ACC112 (cell line): Measurements from ENCODE around the gene POLR1C.

Experiments used
- H2AFZ ChIP-seq: fragments of 200-600 bp; sonication (generic); one replicate; pipeline ENCODE4 v1.6.0; 2017; ENCODE audit warnings: antibody characterized with exemption, low read length; ENCODE audit not compliant: unreplicated experiment
- H3K27ac ChIP-seq: fragments of 200-600 bp; sonication (generic); 2 replicates; pipeline ENCODE4 v1.5.1; 2014; ENCODE audit warnings: low read depth, mild to moderate bottlenecking, antibody characterized with exemption, low read length, moderate library complexity
- H3K27me3 ChIP-seq: fragments of 200-600 bp; sonication (generic); 2 replicates; pipeline ENCODE4 v1.6.1; 2014; ENCODE audit warnings: mild to moderate bottlenecking, antibody characterized with exemption, low read length, moderate library complexity, mixed read lengths; ENCODE audit not compliant: insufficient read depth
- H3K36me3 ChIP-seq: fragments of 200-600 bp; sonication (generic); 2 replicates; pipeline ENCODE4 v1.6.1; 2016; ENCODE audit warnings: mild to moderate bottlenecking, antibody characterized with exemption, low read length, moderate library complexity, mixed read lengths; ENCODE audit not compliant: insufficient read depth
- H3K4me1 ChIP-seq: fragments of 200-600 bp; sonication (generic); one replicate; pipeline ENCODE4 v1.6.1; 2016; ENCODE audit warnings: low read length, mixed read lengths; ENCODE audit not compliant: insufficient read depth, unreplicated experiment, control insufficient read depth
- H3K4me3 ChIP-seq: fragments of 200-600 bp; sonication (generic); 2 replicates; pipeline ENCODE4 v1.5.1; 2014; ENCODE audit warnings: mild to moderate bottlenecking, low read depth, low read length
- H3K79me2 ChIP-seq: fragments of 200-600 bp; sonication (generic); one replicate; pipeline ENCODE4 v1.6.0; 2016; ENCODE audit warnings: low read length; ENCODE audit not compliant: control insufficient read depth, unreplicated experiment, insufficient read depth

Gene POLR1C

DNA sequence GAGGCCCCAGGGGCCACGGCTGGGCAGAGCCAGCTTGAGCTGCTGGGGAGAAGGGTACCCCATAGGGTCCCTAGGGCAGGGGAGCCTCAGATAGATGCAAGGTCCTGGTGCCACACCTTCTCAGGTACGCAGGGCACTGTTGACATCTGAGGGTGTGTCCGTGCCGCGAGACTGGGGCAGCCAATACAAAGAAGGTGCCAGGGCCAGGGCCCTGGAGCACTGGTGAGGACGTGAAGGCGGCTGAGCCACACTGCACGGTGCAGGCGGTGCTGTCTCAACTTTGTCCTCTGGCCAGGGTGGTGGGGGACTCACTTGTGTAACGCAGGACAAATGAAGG is 6.1 kb upstream of the POLR1C start:
- H3K36me3 ChIP-seq, result peaks cover 12% of the 10 kb centered on the region
- no peaks in the 10 kb centered on the region for H3K27me3 ChIP-seq
- H3K4me1 ChIP-seq, result peaks cover 20% of the 10 kb centered on the region
- peaks cover 16% of the 10 kb centered on the region for H3K79me2 ChIP-seq
- H3K27ac ChIP-seq, result peak overlapping the region; percentile 17; the same call in 1 of the 2 replicates
- H2AFZ ChIP-seq, result peak overlapping the region; percentile 7
- H3K4me3 ChIP-seq, result peak overlapping the region; percentile 79

DNA sequence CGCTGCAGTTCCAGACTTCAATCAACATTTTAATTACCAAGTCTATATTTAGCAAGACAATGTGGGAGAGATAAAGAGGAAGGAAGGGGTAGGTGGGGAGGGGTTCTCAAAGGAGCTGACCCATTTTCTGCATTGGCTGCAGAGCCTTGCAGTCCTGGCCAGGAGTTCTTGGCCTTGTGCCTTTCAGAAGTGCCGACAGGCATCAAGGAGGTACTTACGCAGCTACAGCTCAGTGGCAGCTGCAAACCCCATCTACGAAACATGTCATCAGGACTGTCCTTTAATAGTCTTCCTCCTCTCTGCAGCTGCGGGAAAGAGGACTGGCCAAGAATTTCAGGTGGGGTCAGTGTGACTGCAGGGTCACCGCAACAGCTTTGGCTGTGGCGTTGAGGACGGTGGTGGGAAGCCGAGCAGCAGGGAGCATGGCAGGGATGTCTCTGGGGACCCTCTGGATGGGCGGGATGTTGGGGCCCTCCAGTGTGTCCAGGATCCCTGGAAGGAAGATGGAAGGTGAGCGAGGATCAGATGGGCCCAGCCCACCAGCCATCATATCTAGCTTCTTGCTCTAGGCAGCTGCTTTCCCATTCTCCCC is 5.0 kb upstream of the POLR1C start:
- Histone ChIP-seq H3K4me1 (peaks cover 21% of the 10 kb centered on the region), H3K27ac (no peak overlapping the region), H3K36me3 (peaks cover 12% of the 10 kb centered on the region), H2AFZ (no peak overlapping the region), H3K4me3 (no peak overlapping the region), H3K27me3 (no peaks in the 10 kb centered on the region), H3K79me2 (peaks cover 25% of the 10 kb centered on the region)

DNA sequence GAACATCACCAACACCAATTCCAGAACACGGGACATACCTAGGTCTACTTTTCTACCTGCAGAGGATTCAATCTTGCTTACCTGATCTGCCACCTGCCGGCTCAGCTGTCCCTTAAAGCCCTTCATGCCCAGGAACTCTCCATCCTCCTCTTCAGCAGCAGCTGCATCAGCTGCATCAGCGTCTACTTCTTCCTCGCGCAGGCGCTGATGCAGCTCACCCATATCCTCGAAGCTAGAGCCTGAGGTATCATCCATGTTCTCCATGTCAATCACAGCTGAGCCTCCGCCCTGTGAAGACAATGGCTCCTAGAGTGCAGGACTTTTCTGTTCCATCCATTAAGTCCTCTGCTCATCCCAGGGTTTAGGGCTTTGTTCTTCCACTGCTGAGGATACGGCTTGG is 1.1 kb upstream of the POLR1C start:
- no peaks in the 10 kb centered on the region for H3K27me3 ChIP-seq
- H2AFZ ChIP-seq, result peak overlapping the region; percentile 90
- H3K27ac ChIP-seq, result no peak overlapping the region
- H3K4me3 ChIP-seq, result peak overlapping the region; percentile 91
- H3K36me3 ChIP-seq, result peaks cover 29% of the 10 kb centered on the region
- H3K79me2 ChIP-seq, result peaks cover 55% of the 10 kb centered on the region
- peaks cover 29% of the 10 kb centered on the region for H3K4me1 ChIP-seq

DNA sequence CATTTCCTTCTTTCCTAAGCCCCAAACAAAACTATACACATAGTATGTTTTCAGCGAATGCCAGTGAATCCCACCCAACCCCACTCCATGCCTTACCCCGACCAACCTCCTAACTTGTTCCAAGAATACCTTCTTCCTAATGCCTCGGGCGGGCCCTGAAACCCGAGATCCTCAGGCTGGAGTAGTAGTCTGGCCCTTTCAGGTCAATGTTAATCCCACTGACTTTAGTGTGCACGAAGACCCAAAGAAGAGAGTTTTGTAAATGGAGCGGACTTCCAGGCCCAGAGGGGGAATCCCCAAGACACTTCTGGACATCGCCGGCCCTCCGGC is 557 bp upstream of the POLR1C start:
- Histone ChIP-seq H3K79me2 (peaks cover 55% of the 10 kb centered on the region), H3K4me3 (peak overlapping the region; percentile 91), H2AFZ (peak overlapping the region; percentile 90), H3K36me3 (peaks cover 34% of the 10 kb centered on the region), H3K27ac (peak overlapping the region; percentile 63), H3K4me1 (peaks cover 28% of the 10 kb centered on the region), H3K27me3 (no peaks in the 10 kb centered on the region)

GRCh38 chr6:43517505-43518357 is 842 bp downstream of the POLR1C start:
- peak overlapping the region; percentile 91 for H3K4me3 ChIP-seq
- peak overlapping the region; percentile 11; the same call in 1 of the 2 replicates for H3K27ac ChIP-seq
- H3K27me3 ChIP-seq, result no peaks in the 10 kb centered on the region
- peaks cover 44% of the 10 kb centered on the region for H3K36me3 ChIP-seq
- peaks cover 55% of the 10 kb centered on the region for H3K79me2 ChIP-seq
- peak overlapping the region; percentile 8 for H2AFZ ChIP-seq
- peaks cover 28% of the 10 kb centered on the region for H3K4me1 ChIP-seq

GRCh38 chr6:43520097-43520496 is 3.2 kb downstream of the POLR1C start:
- H2AFZ ChIP-seq, result no peak overlapping the region
- peaks cover 39% of the 10 kb centered on the region for H3K36me3 ChIP-seq
- H3K4me1 ChIP-seq, result peaks cover 19% of the 10 kb centered on the region
- no peak overlapping the region for H3K27ac ChIP-seq
- H3K79me2 ChIP-seq, result peaks cover 45% of the 10 kb centered on the region
- no peaks in the 10 kb centered on the region for H3K27me3 ChIP-seq
- H3K4me3 ChIP-seq, result no peak overlapping the region

GRCh38 chr6:43521836-43522235 is 4.9 kb downstream of the POLR1C start:
- peaks cover 42% of the 10 kb centered on the region for H3K36me3 ChIP-seq
- H3K4me3 ChIP-seq, result no peak overlapping the region
- no peak overlapping the region for H3K27ac ChIP-seq
- peaks cover 29% of the 10 kb centered on the region for H3K79me2 ChIP-seq
- H3K4me1 ChIP-seq, result peaks cover 11% of the 10 kb centered on the region
- no peak overlapping the region for H2AFZ ChIP-seq
- H3K27me3 ChIP-seq, result no peaks in the 10 kb centered on the region

GRCh38 chr6:43522547-43523261 is 5.8 kb downstream of the POLR1C start:
- Histone ChIP-seq H3K36me3 (peaks cover 42% of the 10 kb centered on the region), H3K4me3 (no peak overlapping the region), H3K27me3 (no peaks in the 10 kb centered on the region), H2AFZ (no peak overlapping the region), H3K79me2 (peaks cover 21% of the 10 kb centered on the region), H3K4me1 (peaks cover 11% of the 10 kb centered on the region), H3K27ac (no peak overlapping the region)

DNA sequence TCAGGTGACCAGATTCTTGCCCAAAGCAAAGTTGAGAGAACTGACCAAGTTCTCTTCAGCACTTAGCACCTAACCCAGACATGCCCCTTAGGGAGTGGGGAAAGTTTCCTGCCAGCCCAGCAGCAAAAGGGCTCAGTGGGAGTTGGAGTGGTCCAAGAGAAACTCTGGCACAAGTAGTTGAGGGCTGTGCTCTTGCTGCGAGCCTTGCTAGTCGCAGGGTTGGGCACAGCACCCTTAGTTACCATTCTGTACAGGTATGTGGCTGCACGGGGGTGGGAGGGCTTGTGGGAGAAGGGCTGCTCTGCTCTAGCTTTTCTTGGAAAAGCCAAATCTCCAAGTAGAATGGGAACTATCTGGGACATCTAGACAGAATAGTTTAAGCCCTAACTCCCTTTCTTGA is 6.4 kb downstream of the POLR1C start:
- Histone ChIP-seq H3K4me1 (peaks cover 9% of the 10 kb centered on the region), H2AFZ (no peak overlapping the region), H3K4me3 (no peak overlapping the region), H3K27ac (no peak overlapping the region), H3K27me3 (no peaks in the 10 kb centered on the region), H3K79me2 (peaks cover 16% of the 10 kb centered on the region), H3K36me3 (peaks cover 47% of the 10 kb centered on the region)

GRCh38 chr6:43524483-43524961 is 7.6 kb downstream of the POLR1C start:
- H3K79me2 ChIP-seq, result peaks cover 3% of the 10 kb centered on the region
- H3K4me1 ChIP-seq, result no peaks in the 10 kb centered on the region
- no peak overlapping the region for H3K27ac ChIP-seq
- H3K36me3 ChIP-seq, result peaks cover 49% of the 10 kb centered on the region
- no peak overlapping the region for H2AFZ ChIP-seq
- no peak overlapping the region for H3K4me3 ChIP-seq
- no peaks in the 10 kb centered on the region for H3K27me3 ChIP-seq
